IPS-20b (cell line): ENCODE measurements around the gene SPAG17.

Experiments
- H3K27ac ChIP-seq: one replicate; pipeline ENCODE4 v1.5.1; 2013; ENCODE audit warnings: low read length
- H3K27me3 ChIP-seq: 2 replicates; pipeline ENCODE4 v1.6.1; 2013; ENCODE audit warnings: mild to moderate bottlenecking, low read length, inconsistent platforms; ENCODE audit not compliant: insufficient read depth
- H3K36me3 ChIP-seq: 2 replicates; pipeline ENCODE4 v1.6.1; 2013; ENCODE audit warnings: low read depth, mild to moderate bottlenecking, inconsistent platforms, low read length, moderate library complexity; ENCODE audit not compliant: insufficient read depth
- H3K4me1 ChIP-seq: 2 replicates; pipeline ENCODE4 v1.6.1; 2013; ENCODE audit warnings: mild to moderate bottlenecking, control low read depth, inconsistent platforms, low read length, moderate library complexity; ENCODE audit not compliant: insufficient read depth
- H3K4me3 ChIP-seq: 2 replicates; pipeline ENCODE4 v1.5.1; 2013; ENCODE audit warnings: mild to moderate bottlenecking, low read length, inconsistent platforms
- H3K9ac ChIP-seq: 2 replicates; pipeline ENCODE4 v1.6.1; 2013; ENCODE audit warnings: low read depth, mild to moderate bottlenecking, inconsistent platforms, low read length, moderate library complexity
- H3K9me3 ChIP-seq: 2 replicates; pipeline ENCODE4 v1.6.1; 2013; ENCODE audit warnings: mild to moderate bottlenecking, low read depth, low read length, inconsistent platforms; ENCODE audit not compliant: insufficient read depth

Gene SPAG17

GRCh38 chr1:118202076-118202608 is 17.1 kb upstream of the SPAG17 start:
- Histone ChIP-seq H3K36me3 (no peaks in the 10 kb centered on the region), H3K27ac (no peak overlapping the region), H3K27me3 (no peaks in the 10 kb centered on the region), H3K9me3 (no peaks in the 10 kb centered on the region), H3K9ac (no peak overlapping the region), H3K4me1 (no peaks in the 10 kb centered on the region), H3K4me3 (no peak overlapping the region)

GRCh38 chr1:118201524-118201923 is 16.5 kb upstream of the SPAG17 start:
- no peak overlapping the region for H3K9ac ChIP-seq
- no peaks in the 10 kb centered on the region for H3K9me3 ChIP-seq
- H3K27ac ChIP-seq = no peak overlapping the region
- no peaks in the 10 kb centered on the region for H3K4me1 ChIP-seq
- H3K36me3 ChIP-seq = no peaks in the 10 kb centered on the region
- no peaks in the 10 kb centered on the region for H3K27me3 ChIP-seq
- no peak overlapping the region for H3K4me3 ChIP-seq

- Histone ChIP-seq H3K9ac (no peak overlapping the region), H3K4me3 (no peak overlapping the region), H3K4me1 (no peaks in the 10 kb centered on the region), H3K36me3 (no peaks in the 10 kb centered on the region), H3K27me3 (no peaks in the 10 kb centered on the region), H3K27ac (no peak overlapping the region), H3K9me3 (no peaks in the 10 kb centered on the region)
Measured at GRCh38 chr1:118200836-118201235, 15.8 kb upstream of the SPAG17 start.

- Histone ChIP-seq H3K27me3 (no peaks in the 10 kb centered on the region), H3K4me1 (peaks cover 20% of the 10 kb centered on the region; the same call in 1 of the 2 replicates), H3K9ac (no peak overlapping the region), H3K9me3 (peaks cover 4% of the 10 kb centered on the region; the same call in 1 of the 2 replicates), H3K36me3 (no peaks in the 10 kb centered on the region), H3K4me3 (no peak overlapping the region), H3K27ac (no peak overlapping the region)
Measured at GRCh38 chr1:118190561-118190960, 5.5 kb upstream of the SPAG17 start.

- Histone ChIP-seq H3K9me3 (peaks cover 4% of the 10 kb centered on the region; the same call in 1 of the 2 replicates), H3K27me3 (no peaks in the 10 kb centered on the region), H3K9ac (no peak overlapping the region), H3K27ac (no peak overlapping the region), H3K36me3 (no peaks in the 10 kb centered on the region), H3K4me3 (no peak overlapping the region), H3K4me1 (peaks cover 24% of the 10 kb centered on the region; the same call in 1 of the 2 replicates)
Measured at GRCh38 chr1:118189564-118189963, 4.5 kb upstream of the SPAG17 start.

- 0 out of 2 replicates have a peak overlapping the region, but pooled peaks have one; percentile 45 for H3K4me3 ChIP-seq
- H3K9ac ChIP-seq = no peak overlapping the region
- no peak overlapping the region for H3K27ac ChIP-seq
- no peaks in the 10 kb centered on the region for H3K27me3 ChIP-seq
- H3K36me3 ChIP-seq = no peaks in the 10 kb centered on the region
- peaks cover 4% of the 10 kb centered on the region; the same call in 1 of the 2 replicates for H3K9me3 ChIP-seq
- H3K4me1 ChIP-seq = peaks cover 26% of the 10 kb centered on the region; the same call in 1 of the 2 replicates
Measured at GRCh38 chr1:118188411-118188810, 3.4 kb upstream of the SPAG17 start.

GRCh38 chr1:118186026-118186425 is 998 bp upstream of the SPAG17 start:
- Histone ChIP-seq H3K27ac (no peak overlapping the region), H3K4me3 (no peak overlapping the region), H3K27me3 (no peaks in the 10 kb centered on the region), H3K4me1 (peaks cover 26% of the 10 kb centered on the region; the same call in 1 of the 2 replicates), H3K36me3 (no peaks in the 10 kb centered on the region), H3K9ac (no peak overlapping the region; the same call in 1 of the 2 replicates), H3K9me3 (no peaks in the 10 kb centered on the region)

- H3K9me3 ChIP-seq = no peaks in the 10 kb centered on the region
- H3K36me3 ChIP-seq = no peaks in the 10 kb centered on the region
- peaks cover 26% of the 10 kb centered on the region; the same call in 1 of the 2 replicates for H3K4me1 ChIP-seq
- H3K4me3 ChIP-seq = peak overlapping the region; percentile 80
- no peak overlapping the region for H3K27ac ChIP-seq
- H3K27me3 ChIP-seq = no peaks in the 10 kb centered on the region
- no peak overlapping the region for H3K9ac ChIP-seq
Measured at GRCh38 chr1:118184739-118185083, 317 bp downstream of the SPAG17 start.

- Histone ChIP-seq H3K4me1 (peaks cover 23% of the 10 kb centered on the region; the same call in 1 of the 2 replicates), H3K27ac (no peak overlapping the region), H3K9me3 (no peaks in the 10 kb centered on the region), H3K9ac (no peak overlapping the region), H3K4me3 (no peak overlapping the region), H3K27me3 (no peaks in the 10 kb centered on the region), H3K36me3 (no peaks in the 10 kb centered on the region)
Measured at GRCh38 chr1:118183586-118183985, 1.4 kb downstream of the SPAG17 start.

- Histone ChIP-seq H3K4me1 (no peaks in the 10 kb centered on the region), H3K27ac (no peak overlapping the region), H3K9me3 (0 out of 2 replicates have a peak, but pooled peaks cover 3% of the 10 kb centered on the region), H3K27me3 (no peaks in the 10 kb centered on the region), H3K4me3 (no peak overlapping the region), H3K9ac (no peak overlapping the region), H3K36me3 (no peaks in the 10 kb centered on the region)
Measured at GRCh38 chr1:118177998-118178397, 7.0 kb downstream of the SPAG17 start.

- Histone ChIP-seq H3K9ac (no peak overlapping the region), H3K27me3 (no peaks in the 10 kb centered on the region), H3K27ac (no peak overlapping the region), H3K4me1 (no peaks in the 10 kb centered on the region), H3K36me3 (no peaks in the 10 kb centered on the region), H3K4me3 (no peak overlapping the region), H3K9me3 (no peaks in the 10 kb centered on the region)
Measured at GRCh38 chr1:118169016-118169415, 16.0 kb downstream of the SPAG17 start.

GRCh38 chr1:118160806-118161205 is 24.2 kb downstream of the SPAG17 start:
- H3K27ac ChIP-seq = no peak overlapping the region
- no peaks in the 10 kb centered on the region for H3K27me3 ChIP-seq
- H3K9me3 ChIP-seq = no peaks in the 10 kb centered on the region
- H3K4me1 ChIP-seq = no peaks in the 10 kb centered on the region
- H3K9ac ChIP-seq = no peak overlapping the region
- no peaks in the 10 kb centered on the region for H3K36me3 ChIP-seq
- no peak overlapping the region for H3K4me3 ChIP-seq
